Fibroblast of lung (primary cell): Measurements from ENCODE around the gene SMOC2. TPM values are rescaled to one million over a fixed set of nuclear protein-coding genes. Genes with fewer than 3 reads are reported as not detected.

Source experiments
- DNase-seq, 2 donors: peaks; one replicate each; pipeline versions ENCODE4 v3.0.0 to v3.0.0-alpha.2; 2010; ENCODE audit warnings: low read depth in 2 of 2
- H2AFZ ChIP-seq: 2 replicates; pipeline ENCODE4 v1.5.1; 2012; ENCODE audit warnings: low read length, control low read depth, inconsistent platforms
- H3K27ac ChIP-seq: 2 replicates; pipeline ENCODE4 v1.5.1; 2011; ENCODE audit warnings: low read length, control low read depth; ENCODE audit not compliant: insufficient read depth
- H3K27me3 ChIP-seq: 2 replicates; pipeline ENCODE4 v1.5.1; 2011; ENCODE audit warnings: mild to moderate bottlenecking, low read length; ENCODE audit not compliant: control insufficient read depth, insufficient read depth
- H3K36me3 ChIP-seq: 2 replicates; pipeline ENCODE4 v1.5.1; 2011; ENCODE audit warnings: low read length; ENCODE audit not compliant: control insufficient read depth, insufficient read depth
- H3K4me1 ChIP-seq: 2 replicates; pipeline ENCODE4 v1.5.1; 2011; ENCODE audit warnings: low read length; ENCODE audit not compliant: control insufficient read depth, insufficient read depth; ENCODE audit errors: extremely low read depth
- H3K4me2 ChIP-seq: 2 replicates; pipeline ENCODE4 v1.5.1; 2011; ENCODE audit warnings: low read length, control low read depth; ENCODE audit not compliant: insufficient read depth; ENCODE audit errors: extremely low read depth
- H3K4me3 ChIP-seq, 4 experiments: fragments of 200-600 bp in 1 of 4; sonication (generic) in 1 of 4; replicated peaks in 1 of 4; 2 replicates each; pipeline ENCODE4 v1.5.1; 2011 to 2016; ENCODE audit warnings: low read length in 4 of 4, low read depth in 3 of 4, mild to moderate bottlenecking in 3 of 4, control low read depth in 2 of 4, inconsistent platforms in 1 of 4, mixed read lengths in 1 of 4; ENCODE audit not compliant: insufficient read depth in 1 of 4; ENCODE audit errors: control extremely low read depth in 1 of 4
- H3K79me2 ChIP-seq: 2 replicates; pipeline ENCODE4 v1.5.1; 2012; ENCODE audit warnings: mild to moderate bottlenecking, low read length, inconsistent platforms; ENCODE audit not compliant: control insufficient read depth, insufficient read depth
- H3K9ac ChIP-seq: 2 replicates; pipeline ENCODE4 v1.5.1; 2011; ENCODE audit warnings: mild to moderate bottlenecking, low read length, control low read depth; ENCODE audit not compliant: insufficient read depth
- H3K9me3 ChIP-seq: 2 replicates; pipeline ENCODE4 v1.5.1; 2012; ENCODE audit warnings: low read depth, low read length; ENCODE audit not compliant: control insufficient read depth, insufficient read depth
- H4K20me1 ChIP-seq: 2 replicates; pipeline ENCODE4 v1.5.1; 2011; ENCODE audit warnings: low read length; ENCODE audit not compliant: control insufficient read depth, insufficient read depth; ENCODE audit errors: extremely low read depth
- EZH2 ChIP-seq: IDR thresholded peaks from 2 replicates; pipeline ENCODE4 v1.5.1; 2012; ENCODE audit warnings: low read length, control low read depth, mild to moderate bottlenecking; ENCODE audit errors: missing control alignments
- polyA plus RNA-seq, 2 donors: library from polyadenylated mRNA; depleted of rRNA in 1 of 2; stranded (reverse) in 1 of 2; unstranded in 1 of 2; fragments of >200 nt; gene quantifications; 2 replicates each; pipeline ENCODE4 v1.2.1, GENCODE V29; 2011 to 2012; ENCODE audit warnings: missing spikeins in 1 of 2
- total RNA-seq: library from RNA; depleted of rRNA; stranded (reverse); fragments of >200 nt; gene quantifications from 2 replicates; pipeline ENCODE4 v1.2.1, GENCODE V29; 2014
- TF ChIP-seq, protein P1 (sequence below), 2 donors: IDR thresholded peaks in 1 of 2; conservative IDR thresholded peaks in 1 of 2; 1 replicate in 1 of 2; 2 replicates in 1 of 2; pipeline ENCODE4 v1.5.1; 2011 to 2012; ENCODE audit warnings: low read length in 2 of 2, control low read depth in 1 of 2, inconsistent platforms in 1 of 2, low read depth in 1 of 2, mild to moderate bottlenecking in 1 of 2

Gene SMOC2
- total and polyA plus RNA-seq, 2 donors (not counting 1 experiment from before 2014, with no cell fraction given) = not detected

DNA sequence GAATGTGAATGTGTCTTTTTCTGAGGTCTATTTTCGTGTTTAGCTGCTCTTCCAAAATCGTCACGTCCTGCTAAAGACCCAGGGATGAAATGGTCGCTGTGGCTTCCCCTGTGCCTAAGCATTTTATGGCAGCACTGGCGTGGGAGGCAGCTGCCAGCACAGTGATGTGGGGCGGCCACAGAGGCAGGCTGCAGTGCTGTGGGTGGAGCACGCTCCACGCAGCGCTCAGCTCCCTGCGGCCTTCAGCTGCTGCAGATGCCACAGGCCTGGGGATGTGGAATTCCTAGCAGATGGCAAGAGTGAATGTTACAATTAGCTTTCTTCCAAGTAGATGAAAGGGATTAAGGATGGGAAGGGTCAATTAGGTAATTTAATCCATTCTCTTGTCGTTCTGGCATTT lies 242.6 kb downstream of the SMOC2 start:
- H3K79me2 ChIP-seq = no peaks in the 10 kb centered on the region
- no peaks in the 10 kb centered on the region for H3K27me3 ChIP-seq
- H2AFZ ChIP-seq = no peak overlapping the region
- H3K27ac ChIP-seq = no peak overlapping the region
- H3K4me2 ChIP-seq = no peak overlapping the region
- no peak for TF ChIP-seq EZH2
- TF ChIP-seq, protein P1, sequence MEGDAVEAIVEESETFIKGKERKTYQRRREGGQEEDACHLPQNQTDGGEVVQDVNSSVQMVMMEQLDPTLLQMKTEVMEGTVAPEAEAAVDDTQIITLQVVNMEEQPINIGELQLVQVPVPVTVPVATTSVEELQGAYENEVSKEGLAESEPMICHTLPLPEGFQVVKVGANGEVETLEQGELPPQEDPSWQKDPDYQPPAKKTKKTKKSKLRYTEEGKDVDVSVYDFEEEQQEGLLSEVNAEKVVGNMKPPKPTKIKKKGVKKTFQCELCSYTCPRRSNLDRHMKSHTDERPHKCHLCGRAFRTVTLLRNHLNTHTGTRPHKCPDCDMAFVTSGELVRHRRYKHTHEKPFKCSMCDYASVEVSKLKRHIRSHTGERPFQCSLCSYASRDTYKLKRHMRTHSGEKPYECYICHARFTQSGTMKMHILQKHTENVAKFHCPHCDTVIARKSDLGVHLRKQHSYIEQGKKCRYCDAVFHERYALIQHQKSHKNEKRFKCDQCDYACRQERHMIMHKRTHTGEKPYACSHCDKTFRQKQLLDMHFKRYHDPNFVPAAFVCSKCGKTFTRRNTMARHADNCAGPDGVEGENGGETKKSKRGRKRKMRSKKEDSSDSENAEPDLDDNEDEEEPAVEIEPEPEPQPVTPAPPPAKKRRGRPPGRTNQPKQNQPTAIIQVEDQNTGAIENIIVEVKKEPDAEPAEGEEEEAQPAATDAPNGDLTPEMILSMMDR (conservative IDR thresholded peaks at IDR 0.05 in 1 of 2, IDR thresholded peaks at IDR 0.05 in 1 of 2; ENCODE audit: low read depth in 1 of 2, low read length in 2 of 2) = no peak
- H3K36me3 ChIP-seq = no peaks in the 10 kb centered on the region
- H3K9me3 ChIP-seq = no peaks in the 10 kb centered on the region
- no peak overlapping the region for H3K9ac ChIP-seq
- no peaks in the 10 kb centered on the region for H4K20me1 ChIP-seq
- no peak for DNase-seq
- H3K4me1 ChIP-seq = no peaks in the 10 kb centered on the region
- no peak overlapping the region for H3K4me3 ChIP-seq

DNA sequence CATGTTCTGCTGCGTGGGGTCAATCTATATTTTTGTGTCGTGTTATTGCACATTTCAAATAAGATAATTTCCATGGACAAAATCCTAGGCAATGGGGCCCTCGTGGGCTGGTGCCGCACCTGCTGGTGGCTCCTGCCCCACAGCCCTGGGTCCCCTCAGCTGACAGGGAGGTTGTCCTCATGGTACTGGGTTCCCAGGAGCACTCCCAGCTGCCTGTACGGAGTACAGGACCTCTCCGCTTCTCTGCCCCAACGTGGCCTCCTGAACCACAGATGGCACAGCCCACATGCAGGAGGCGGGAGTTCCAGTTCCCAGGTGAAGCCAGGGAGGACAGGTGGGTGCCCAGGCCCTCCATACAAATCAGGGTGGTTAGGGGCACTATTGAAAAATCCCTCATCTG lies 243.5 kb downstream of the SMOC2 start:
- H3K27me3 ChIP-seq = no peaks in the 10 kb centered on the region
- no peaks in the 10 kb centered on the region for H3K36me3 ChIP-seq
- H3K9me3 ChIP-seq = no peaks in the 10 kb centered on the region
- no peak for TF ChIP-seq EZH2
- TF ChIP-seq, protein P1 (conservative IDR thresholded peaks at IDR 0.05 in 1 of 2, IDR thresholded peaks at IDR 0.05 in 1 of 2; ENCODE audit: low read depth in 1 of 2, low read length in 2 of 2) = no peak
- no peak overlapping the region for H3K9ac ChIP-seq
- no peaks in the 10 kb centered on the region for H3K4me1 ChIP-seq
- no peak overlapping the region for H2AFZ ChIP-seq
- DNase-seq = no peak
- H3K27ac ChIP-seq = no peak overlapping the region
- H3K4me2 ChIP-seq = no peak overlapping the region
- H3K79me2 ChIP-seq = no peaks in the 10 kb centered on the region
- no peak overlapping the region for H3K4me3 ChIP-seq
- H4K20me1 ChIP-seq = no peaks in the 10 kb centered on the region

DNA sequence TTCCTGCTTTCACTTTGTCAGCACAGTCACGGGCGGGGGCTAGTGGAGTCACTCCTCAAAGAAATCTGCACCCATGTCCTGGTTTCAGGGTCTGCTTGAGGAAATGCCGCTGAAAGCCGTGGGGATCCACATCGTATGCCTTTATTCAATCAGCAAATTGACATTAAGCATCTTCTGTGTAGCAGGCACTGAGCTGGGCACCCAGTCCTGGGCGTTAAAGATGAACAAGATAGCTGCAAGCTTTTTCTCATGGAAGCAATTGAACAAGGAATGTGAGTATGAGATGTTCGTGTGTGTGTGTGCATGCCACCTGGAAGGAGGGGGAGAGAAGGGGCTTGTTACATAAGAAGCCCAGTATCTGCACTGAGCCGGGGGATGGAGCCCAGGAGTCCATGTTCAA lies 243.9 kb downstream of the SMOC2 start:
- H3K4me3 ChIP-seq = no peak overlapping the region
- H3K9ac ChIP-seq = no peak overlapping the region
- H4K20me1 ChIP-seq = no peaks in the 10 kb centered on the region
- no peak overlapping the region for H2AFZ ChIP-seq
- no peaks in the 10 kb centered on the region for H3K9me3 ChIP-seq
- H3K79me2 ChIP-seq = no peaks in the 10 kb centered on the region
- H3K4me2 ChIP-seq = no peak overlapping the region
- no peak for DNase-seq
- H3K27me3 ChIP-seq = no peaks in the 10 kb centered on the region
- TF ChIP-seq EZH2 = no peak
- TF ChIP-seq, protein P1 (conservative IDR thresholded peaks at IDR 0.05 in 1 of 2, IDR thresholded peaks at IDR 0.05 in 1 of 2; ENCODE audit: low read depth in 1 of 2, low read length in 2 of 2) = no peak
- no peaks in the 10 kb centered on the region for H3K4me1 ChIP-seq
- H3K27ac ChIP-seq = no peak overlapping the region
- no peaks in the 10 kb centered on the region for H3K36me3 ChIP-seq
